ENCODE data around the gene MAPK8.

MAPK8 gene

DNA sequence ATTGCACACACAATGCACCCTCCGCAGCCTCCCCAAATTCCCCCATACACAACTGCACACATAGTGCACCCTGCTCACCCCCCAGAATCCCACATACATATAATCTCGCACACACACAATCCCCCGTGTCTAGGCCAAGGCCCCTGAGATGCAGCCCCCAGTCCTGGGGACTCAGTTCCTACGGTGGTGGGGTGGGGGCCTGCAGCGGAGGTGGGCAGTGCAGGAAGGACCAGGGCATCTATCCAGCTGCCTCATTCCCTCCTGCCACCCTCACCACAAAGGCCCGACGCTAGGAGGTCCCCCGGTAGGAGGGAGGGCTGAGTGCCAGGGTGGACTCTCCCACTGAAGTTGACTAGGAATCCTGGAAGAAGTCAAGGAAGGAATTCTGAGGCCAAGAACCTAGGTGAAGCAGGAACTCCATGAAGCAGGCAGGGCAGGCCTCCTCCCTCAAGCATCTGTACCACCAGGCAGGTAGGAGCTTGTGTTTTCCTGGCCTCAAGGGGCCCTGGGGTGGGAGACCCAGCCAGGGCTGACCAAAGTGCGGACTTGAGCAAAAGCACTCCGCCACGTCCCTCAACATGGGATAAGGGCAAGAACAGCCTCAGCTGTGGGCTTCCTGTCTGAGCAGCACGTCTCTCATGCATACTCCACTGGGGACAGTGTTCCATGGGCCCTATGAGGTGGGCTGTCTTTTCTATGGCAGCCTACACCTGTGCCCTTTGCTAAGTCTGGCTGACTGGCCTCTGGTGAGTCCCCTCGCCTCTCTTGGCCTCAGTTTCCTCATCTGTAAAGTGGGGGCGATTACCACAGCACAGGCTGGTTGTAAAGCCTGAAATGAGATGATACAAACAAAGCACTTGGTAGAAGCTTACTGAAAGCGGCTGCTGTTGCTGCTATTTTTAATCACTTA is 145.7 kb downstream of the MAPK8 start:
- DNase-seq, result no peak

DNA sequence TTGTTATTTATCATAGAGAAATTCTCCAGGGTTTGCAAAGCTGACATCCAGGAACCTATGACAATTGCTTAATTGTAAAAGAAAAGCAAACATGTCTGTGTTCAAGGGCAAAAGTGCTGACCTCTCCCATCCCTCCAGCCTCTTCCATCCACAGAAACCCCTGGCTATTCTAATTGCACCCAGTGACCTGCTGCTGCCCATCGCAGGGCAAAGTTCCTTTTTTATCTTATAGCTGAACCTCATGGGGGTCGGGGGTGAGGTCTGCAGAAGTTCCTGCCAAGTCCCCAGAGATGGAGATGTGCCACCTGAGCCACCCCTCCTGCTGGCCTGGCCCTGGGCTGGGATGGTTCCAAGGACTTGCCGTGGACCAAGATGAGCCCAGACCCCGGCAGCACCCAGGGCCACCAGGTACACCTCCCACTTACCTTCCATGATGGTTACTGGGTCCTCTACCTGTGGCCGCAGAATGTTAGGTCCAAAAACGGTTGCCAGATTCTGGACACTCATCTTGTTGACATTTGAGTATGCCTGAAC is 146.5 kb downstream of the MAPK8 start:
- DNase-seq, result no peak

DNA sequence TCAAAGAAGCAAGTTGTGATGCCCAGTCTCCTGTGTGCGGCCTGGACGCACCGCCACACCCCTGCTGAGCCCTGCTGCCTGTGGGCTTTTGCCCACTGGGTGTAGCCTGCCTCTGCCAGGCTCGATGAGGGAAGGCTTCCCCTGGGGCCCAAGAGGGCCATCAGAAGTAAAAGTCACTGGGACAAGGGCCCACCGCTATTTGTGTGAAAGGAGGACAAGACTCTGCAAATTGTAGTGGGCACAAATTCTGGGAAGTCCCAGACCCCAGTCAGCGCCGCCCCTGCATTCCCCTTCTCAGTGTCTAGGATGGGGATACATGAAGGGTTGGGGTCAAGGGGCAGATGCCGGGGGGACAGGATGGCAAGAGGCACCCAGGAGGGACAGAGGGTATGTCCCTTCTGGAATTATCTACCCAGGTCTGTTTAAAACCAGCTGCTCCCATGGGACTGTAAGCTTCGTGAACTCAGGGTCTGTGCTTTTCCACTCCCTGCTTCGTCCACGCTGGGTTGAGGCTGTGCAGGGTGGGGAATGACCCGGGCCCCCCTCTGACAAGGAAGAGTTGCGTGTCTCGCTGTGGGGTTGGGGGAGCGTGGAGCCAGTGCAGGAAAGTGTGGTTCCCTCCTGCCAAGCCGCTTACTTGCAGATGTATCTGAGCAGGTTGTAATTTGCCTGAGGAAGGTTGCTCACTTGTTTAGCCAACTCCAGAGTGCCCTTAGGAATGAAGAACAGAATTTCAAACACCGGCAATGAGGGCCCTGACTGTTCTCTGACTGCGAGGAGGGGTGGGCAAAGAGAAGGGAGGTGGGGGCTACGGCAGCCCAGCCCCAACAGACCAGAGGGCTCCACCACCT is 147.2 kb downstream of the MAPK8 start:
- DNase-seq, result no peak

DNA sequence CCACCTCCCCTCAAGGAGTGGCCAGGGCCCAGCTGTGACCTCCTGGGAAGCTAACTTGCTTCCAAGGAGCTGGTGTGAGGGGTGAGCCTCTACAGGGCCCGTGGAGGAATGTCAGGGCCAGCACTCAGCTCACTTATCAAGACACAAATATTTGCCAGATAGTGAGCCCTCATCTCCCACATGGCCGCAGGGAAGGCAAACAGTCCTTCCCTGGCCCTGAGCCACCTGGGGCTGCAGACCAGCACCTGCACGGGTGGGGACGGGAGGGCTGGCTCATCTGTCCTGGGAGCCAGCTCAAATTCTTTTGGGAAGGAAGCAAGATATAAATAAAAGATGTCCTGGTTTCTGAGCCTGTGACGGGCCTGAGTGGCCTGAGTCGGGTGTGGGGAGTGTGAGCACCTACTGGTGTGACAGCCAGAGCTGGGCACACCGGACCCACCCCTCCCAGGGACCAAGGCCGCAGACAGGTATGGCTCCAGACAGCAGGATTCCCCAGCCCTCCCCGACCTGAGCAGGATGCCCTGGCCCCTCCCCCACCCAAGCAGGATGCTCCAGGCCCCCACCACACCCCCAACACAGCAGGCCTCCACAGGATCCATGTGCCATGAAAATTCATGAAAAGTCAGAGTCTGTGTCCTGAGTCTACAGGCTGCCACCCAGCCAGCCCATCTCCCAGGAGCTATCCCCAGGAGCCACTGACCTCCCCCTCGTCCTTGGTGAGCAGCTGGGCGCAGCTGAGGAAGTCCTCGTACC is 148.0 kb downstream of the MAPK8 start:
- DNase-seq, result no peak

DNA sequence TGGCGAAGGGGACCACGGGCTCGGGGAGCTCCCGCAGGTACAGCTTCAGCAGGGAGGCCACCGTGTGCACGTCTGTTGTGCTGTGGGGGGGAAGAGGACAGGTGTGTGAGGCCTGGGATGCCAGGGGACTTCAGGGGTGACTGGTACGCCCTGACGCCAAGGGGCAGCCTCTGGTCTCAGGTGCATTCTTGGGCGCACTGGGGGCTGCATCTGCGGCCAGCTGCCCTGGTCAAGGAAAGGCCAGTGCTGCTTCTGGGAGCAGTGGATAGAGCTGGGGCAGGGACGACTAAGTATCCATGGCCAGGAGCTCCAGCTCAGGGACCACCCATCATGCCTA is 148.5 kb downstream of the MAPK8 start:
- DNase-seq, result no peak

DNA sequence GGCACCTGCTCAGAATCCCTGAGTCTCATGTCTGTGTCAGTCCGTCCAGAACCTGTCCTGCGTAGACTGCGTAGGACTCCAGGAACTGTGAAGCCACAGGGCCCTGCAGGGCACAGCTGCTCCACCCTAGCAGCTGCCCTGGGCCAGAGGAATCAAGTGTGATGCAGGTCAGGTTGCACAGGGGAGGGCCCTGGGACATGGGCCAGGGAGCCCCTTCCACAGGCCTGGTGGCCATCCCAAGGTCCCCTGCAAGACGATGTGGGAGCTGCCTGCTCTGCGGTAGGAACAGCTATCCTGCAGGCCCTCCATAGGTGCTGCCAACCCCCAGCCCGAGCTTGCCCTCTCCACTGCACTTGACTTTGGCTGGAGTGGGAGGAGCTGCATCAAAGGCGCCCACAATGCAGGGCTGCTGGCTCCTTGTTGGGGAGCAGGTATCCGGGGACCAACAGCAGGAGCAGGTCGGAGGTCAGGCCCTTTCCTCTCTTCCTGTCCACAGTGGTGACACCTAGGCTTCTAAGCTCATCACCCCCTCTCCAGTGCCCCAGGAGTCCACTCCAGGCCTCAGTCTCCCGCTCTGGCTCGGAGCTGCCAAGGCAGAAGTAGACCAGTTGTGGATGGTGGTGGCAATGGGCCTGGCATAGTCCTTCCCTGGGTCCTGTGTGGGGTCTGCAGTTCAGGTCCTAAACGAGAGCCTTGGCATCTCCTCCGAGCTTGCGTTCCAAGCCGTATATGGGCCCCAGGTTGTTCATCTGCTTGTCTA is 149.1 kb downstream of the MAPK8 start:
- no peak for DNase-seq

DNA sequence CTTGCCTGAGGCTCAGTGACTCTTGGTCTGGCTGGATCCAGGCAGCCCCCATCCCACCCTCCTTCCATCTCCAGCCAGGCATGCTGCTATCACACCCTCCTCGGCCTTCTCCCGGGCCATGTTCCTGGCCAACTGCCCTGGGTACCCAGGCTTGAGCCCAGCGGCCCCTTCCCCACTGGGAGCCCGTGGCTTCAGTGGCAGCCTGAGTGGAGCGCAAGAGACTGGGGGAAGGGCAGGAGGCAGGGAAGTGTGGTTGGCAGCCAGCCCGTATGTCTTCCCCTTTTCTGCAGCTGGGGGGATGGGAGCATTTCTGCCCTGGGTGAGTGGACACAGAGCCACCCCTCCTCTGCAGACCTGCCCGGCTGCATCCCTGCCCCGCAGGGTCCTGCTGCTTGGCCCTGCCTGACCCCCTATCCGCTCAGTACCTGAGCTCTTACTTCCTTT is 149.9 kb downstream of the MAPK8 start:
- no peak for DNase-seq

DNA sequence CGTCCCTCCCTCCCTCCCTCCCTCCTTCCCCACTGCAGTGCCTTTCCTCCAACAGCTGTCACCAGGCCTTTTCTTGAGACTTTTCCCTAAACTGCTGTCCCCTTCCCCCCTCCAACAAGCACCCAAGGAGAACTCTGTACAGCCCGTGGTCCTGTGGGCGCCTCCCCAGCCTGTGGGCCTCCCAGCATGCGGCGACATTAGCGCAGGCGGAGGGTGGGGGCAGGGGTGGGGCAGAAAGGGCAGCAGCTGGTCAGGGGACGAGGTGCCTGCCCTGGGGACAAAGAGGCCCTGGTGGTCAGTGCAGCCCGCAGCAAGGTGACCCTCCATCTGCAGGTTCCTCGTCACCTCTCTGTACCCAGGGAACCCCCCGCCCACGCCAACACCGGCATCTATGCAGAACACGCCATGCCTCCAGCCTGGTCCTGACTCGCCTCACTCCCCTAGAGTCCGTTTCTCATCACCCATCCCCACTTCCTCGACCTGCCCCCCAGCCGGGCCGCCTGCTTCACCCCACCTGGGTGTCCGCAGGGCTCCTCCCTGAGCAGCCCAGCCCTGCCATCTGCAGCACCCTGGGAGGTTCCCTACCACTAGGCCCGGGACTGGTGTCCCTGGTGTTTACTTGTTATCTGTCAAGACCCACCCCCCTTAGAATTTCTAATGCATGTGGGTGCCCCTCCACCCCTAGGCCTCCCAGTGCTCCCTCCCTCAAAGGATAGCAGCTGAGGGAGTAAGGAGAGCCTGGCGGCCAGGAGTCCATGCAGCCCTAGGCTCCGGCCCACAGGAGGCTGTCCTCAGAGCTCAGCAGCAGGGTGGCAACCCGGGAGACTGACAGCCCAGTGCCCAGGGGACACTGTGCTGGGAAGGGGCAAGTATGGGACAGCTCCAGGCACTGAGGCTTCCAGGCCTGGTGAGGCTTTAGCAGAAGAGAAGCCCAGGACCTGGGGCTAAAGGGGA is 150.6 kb downstream of the MAPK8 start:
- DNase-seq, result no peak

DNA sequence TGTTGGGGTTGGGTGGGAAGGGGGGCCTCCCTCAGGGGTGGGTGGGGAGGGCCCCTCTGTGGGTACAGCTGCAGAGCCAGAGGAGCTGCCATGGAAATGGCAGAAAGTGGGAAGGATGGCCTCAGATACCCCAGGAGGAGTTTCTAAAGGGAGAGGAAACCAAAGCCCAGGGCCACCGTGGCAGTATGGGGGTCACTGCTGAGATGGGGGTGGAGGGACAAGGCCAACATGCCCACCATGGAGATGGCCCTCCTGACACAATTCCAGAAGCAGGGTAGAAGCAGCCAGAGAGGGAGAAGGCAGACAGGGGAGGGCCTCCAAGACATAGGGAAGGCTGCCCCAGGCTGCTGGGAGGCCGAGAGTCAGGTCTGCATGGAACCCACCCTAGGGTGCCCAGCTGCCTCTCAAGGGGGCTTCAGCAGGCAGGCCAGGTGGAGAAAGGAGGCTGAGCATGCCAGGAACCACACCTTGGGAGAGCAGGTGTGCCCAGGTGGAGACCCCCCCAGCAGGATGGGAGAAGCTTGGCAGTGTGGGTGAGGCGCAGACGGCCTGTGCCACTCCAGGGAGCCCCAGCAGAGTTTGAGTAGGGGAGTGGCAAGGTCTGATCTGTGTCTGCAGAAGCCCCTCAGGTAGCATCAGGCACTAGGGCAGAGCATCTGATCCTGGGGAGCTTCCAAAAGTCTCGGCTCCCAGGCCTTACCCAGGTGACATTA is 151.6 kb downstream of the MAPK8 start:
- no peak for DNase-seq

DNA sequence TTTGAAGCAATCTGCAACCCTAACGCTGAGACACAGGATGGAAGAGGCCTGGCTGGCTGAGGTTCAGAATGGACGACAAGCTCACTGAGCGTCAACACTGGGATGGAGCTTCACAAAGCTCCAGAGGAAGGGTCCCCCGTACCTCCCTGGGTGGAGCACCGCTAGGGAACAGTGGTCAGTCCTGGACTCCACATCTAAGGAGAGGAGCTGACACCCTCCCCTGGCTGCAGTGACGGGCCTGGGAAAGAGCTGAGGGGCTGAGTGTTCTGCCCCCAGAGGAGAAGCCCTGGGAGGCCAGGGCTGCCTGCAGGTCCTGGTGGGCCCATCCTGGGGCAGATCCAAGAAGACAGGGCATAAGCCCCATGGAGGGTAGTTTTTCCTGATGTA is 152.2 kb downstream of the MAPK8 start:
- no peak for DNase-seq

DNA sequence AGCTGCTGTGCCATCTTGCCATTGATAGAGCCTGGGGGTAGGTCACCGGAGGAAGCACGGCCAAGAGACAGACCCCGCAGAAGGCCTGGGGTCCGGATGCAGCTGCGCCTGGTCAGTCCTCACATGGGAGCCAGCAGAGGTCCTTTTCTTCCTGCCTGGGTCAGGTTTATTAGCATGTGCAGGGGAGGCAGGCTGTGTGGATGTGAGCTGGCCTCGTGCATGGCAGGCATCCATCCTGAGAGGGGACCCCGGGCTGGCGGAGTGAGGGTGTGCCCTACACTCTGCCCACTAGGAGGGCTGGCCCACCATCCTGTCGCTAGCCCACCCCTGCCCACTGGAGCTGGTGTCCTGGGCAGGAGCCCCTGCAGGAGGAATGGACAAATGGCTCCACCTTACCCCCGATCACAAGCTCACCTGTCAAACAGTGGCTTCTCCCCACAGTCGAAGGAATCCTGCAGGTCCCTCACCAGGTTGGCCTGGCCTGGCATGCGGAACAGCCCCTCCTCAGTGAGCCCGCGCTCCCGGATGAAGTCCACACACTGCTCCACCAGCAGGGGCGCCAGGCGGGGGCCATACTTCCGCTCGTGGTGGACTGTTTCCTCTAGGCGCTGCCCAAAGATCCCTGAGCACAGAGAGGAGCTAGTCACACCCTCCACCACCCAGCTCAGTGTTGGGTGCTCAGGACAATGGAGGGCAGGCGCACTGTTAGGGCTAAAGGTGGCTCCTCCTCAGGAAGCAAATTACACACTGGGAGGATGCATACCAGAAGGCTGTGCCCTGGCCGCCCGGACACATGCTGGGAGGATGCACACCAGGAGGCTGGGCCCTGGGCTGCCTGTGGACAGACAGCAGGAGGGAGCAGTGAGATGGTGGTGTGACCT is 153.0 kb downstream of the MAPK8 start:
- DNase-seq, result no peak

DNA sequence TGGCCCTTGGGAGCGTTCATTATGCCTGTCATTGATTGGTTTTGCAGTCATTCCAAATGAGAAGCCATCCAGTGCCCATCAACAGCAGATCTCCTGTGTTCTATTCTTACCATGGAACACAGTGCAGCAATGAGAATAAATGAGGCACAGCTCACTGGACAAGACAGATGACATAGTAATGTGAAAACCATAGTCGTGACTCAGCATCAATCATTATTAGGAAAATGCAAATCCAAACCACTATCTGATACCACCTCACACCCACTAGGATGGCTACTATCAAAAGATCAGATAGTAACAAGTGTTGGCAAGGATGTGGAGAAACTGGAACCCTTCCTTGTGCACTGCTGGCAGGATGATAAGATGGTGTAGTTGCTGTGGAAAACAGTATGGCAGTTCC is 153.7 kb downstream of the MAPK8 start:
- DNase-seq, result no peak

DNA sequence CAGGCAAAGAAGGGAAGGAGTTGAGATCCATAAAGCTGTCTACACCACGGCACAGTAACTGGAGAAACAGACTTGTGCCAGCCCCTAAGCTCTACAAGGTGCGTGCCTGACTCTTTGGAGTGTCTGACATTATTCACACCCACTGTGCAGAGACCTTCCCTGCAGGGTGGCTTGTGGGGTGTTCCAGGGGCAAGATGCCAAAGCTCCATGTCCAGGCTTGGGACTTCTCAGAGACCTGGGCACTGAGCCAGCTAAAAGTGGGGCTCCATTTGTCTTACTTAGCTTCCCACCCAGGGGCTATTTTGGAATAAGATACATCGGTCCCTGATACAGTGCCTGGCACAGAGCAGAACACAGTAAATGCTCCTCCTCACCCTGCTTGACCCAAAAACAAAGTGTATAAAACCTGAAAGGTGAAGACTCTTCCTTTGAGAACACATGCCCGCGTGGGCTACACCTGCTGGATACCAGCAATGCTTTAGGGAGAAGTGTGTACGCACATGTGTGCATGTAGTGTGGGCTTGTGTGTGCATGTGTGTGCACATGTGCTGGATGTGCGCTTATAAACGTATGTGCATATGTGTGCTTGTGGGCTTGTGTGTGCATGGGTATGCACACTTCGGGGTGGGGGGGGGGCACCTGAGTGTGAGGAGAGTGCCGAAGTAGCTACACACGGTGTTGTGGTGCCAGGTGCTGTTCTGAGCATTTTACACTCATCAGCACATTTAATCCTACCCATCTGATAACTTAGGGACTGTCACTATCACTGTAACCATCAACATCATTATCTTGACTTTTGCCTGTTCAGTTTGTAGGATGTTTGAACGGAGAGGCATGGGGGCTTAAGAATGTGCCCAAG is 155.4 kb downstream of the MAPK8 start:
- DNase-seq, result no peak

DNA sequence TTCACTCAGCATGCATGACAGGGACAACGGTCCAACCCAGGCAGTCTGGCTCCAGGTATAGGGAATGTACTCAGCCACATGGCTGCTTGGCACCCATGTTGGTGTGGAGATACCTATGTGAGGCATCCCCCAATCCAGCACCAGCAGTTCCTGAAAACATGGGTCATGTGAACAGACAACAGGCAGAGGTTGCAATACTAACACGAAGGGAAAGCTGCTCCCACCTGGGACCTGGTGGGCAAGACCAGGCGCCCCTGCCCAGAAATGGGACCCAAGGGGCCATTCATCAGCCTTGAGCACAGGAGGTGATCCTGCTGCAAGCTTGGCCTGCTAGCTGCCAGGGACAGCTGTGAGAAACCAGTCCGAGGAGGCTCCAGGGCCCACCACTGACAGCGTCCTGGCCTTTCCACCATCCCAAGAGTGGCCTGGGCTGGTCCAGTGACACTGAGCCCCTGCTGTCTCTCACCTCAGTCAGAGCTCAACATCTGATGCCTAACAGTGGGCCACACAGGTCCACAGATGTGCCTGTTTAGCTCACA is 156.1 kb downstream of the MAPK8 start:
- DNase-seq, result no peak

DNA sequence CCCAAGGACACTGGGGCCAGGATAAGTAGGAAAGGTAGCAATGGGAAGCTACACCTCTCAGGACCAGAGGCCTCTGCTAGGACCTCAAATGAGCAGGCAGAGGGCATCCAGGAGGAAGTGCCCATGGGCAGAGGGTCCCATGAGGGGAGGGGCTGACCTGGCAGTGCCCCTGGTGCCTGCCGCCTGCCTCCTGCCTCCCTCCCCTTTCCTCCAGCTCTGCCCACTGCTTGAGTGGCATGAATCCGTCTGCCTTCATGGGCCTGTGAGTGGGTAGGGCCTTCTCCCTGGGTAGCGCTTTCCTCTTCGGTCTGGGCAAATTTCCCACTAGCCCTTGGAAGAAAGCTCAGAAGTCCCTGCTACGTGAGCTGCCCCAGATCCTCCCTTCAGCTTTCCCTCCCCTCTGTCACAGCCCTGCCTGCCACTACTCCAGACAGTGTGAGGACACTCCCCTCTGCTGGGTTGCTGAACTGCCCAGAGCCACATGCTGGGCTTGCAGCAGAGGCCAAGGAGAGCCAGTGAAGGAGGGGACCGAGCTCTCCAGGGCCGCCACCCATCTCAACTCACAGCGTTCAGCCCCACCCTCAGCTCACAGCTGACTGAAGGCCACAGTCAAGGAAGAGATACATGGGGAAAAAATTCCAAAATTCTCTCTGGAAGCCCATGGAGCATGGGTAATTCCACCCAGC is 157.0 kb downstream of the MAPK8 start:
- DNase-seq, result no peak

DNA sequence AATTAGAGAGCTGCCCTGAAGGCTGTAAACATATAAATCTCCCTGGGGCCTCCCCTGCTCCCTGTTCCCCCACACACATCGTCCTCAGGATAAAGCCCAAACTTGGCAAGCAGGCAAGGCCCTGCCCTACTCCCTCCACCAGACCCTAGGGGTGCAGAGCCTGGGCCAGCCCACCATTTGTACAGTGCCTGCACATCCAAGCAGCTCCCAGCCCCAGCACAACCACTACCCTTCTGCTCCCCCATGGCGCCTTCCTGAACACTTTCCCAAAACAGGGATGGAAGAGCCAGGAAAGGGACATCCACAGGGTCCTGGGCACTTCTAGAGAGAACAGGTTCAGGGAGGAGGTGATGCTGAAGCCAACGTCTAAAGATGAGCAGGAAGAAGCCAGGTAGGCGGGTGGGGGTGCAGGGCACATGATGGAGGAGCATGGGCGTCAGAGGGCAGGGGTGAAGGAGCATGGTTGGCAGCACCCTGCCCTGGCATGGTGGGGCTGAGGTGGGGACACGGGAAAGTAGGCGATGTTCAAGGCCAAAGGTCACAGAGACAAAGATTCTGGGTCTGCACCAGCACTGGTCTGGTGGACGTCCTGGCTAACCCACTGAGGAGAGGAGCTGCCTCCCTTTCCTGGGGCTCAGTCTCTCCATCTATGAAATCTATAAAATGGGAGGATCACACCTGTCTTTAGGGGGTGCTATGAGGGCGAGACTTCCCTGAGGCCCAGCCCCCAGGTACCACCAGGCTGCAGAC is 157.8 kb downstream of the MAPK8 start:
- DNase-seq, result no peak

All from stimulated activated CD4-positive, alpha-beta T cell treated with anti-CD3 and anti-CD28 coated beads, Interleukin-4, amount 100 ng/mL, for 1 hour (primary cell).